Fibroblast of lung (primary cell): ENCODE measurements around the gene FAM78A. TPM values are rescaled to one million over a fixed set of nuclear protein-coding genes. Genes with fewer than 3 reads are reported as not detected.
"Not testable (repeated sequence)": the region's sequence is repeated elsewhere in the genome, so short reads cannot be mapped to it uniquely, and the experiment has no call there.

ENCODE experiments used
- DNase-seq, 2 donors: peaks; one replicate each; pipeline versions ENCODE4 v3.0.0 to v3.0.0-alpha.2; 2010; ENCODE audit warnings: low read depth in 2 of 2
- H2AFZ ChIP-seq: 2 replicates; pipeline ENCODE4 v1.5.1; 2012; ENCODE audit warnings: low read length, control low read depth, inconsistent platforms
- H3K27ac ChIP-seq: 2 replicates; pipeline ENCODE4 v1.5.1; 2011; ENCODE audit warnings: low read length, control low read depth; ENCODE audit not compliant: insufficient read depth
- H3K27me3 ChIP-seq: 2 replicates; pipeline ENCODE4 v1.5.1; 2011; ENCODE audit warnings: mild to moderate bottlenecking, low read length; ENCODE audit not compliant: control insufficient read depth, insufficient read depth
- H3K36me3 ChIP-seq: 2 replicates; pipeline ENCODE4 v1.5.1; 2011; ENCODE audit warnings: low read length; ENCODE audit not compliant: control insufficient read depth, insufficient read depth
- H3K4me1 ChIP-seq: 2 replicates; pipeline ENCODE4 v1.5.1; 2011; ENCODE audit warnings: low read length; ENCODE audit not compliant: control insufficient read depth, insufficient read depth; ENCODE audit errors: extremely low read depth
- H3K4me2 ChIP-seq: 2 replicates; pipeline ENCODE4 v1.5.1; 2011; ENCODE audit warnings: low read length, control low read depth; ENCODE audit not compliant: insufficient read depth; ENCODE audit errors: extremely low read depth
- H3K4me3 ChIP-seq, 4 experiments: fragments of 200-600 bp in 1 of 4; sonication (generic) in 1 of 4; replicated peaks in 1 of 4; 2 replicates each; pipeline ENCODE4 v1.5.1; 2011 to 2016; ENCODE audit warnings: low read length in 4 of 4, low read depth in 3 of 4, mild to moderate bottlenecking in 3 of 4, control low read depth in 2 of 4, inconsistent platforms in 1 of 4, mixed read lengths in 1 of 4; ENCODE audit not compliant: insufficient read depth in 1 of 4; ENCODE audit errors: control extremely low read depth in 1 of 4
- H3K79me2 ChIP-seq: 2 replicates; pipeline ENCODE4 v1.5.1; 2012; ENCODE audit warnings: mild to moderate bottlenecking, low read length, inconsistent platforms; ENCODE audit not compliant: control insufficient read depth, insufficient read depth
- H3K9ac ChIP-seq: 2 replicates; pipeline ENCODE4 v1.5.1; 2011; ENCODE audit warnings: mild to moderate bottlenecking, low read length, control low read depth; ENCODE audit not compliant: insufficient read depth
- H3K9me3 ChIP-seq: 2 replicates; pipeline ENCODE4 v1.5.1; 2012; ENCODE audit warnings: low read depth, low read length; ENCODE audit not compliant: control insufficient read depth, insufficient read depth
- H4K20me1 ChIP-seq: 2 replicates; pipeline ENCODE4 v1.5.1; 2011; ENCODE audit warnings: low read length; ENCODE audit not compliant: control insufficient read depth, insufficient read depth; ENCODE audit errors: extremely low read depth
- EZH2 ChIP-seq: IDR thresholded peaks from 2 replicates; pipeline ENCODE4 v1.5.1; 2012; ENCODE audit warnings: low read length, control low read depth, mild to moderate bottlenecking; ENCODE audit errors: missing control alignments
- polyA plus RNA-seq, 2 donors: library from polyadenylated mRNA; depleted of rRNA in 1 of 2; stranded (reverse) in 1 of 2; unstranded in 1 of 2; fragments of >200 nt; gene quantifications; 2 replicates each; pipeline ENCODE4 v1.2.1, GENCODE V29; 2011 to 2012; ENCODE audit warnings: missing spikeins in 1 of 2
- total RNA-seq: library from RNA; depleted of rRNA; stranded (reverse); fragments of >200 nt; gene quantifications from 2 replicates; pipeline ENCODE4 v1.2.1, GENCODE V29; 2014
- TF ChIP-seq, protein P1 (sequence below), 2 donors: IDR thresholded peaks in 1 of 2; conservative IDR thresholded peaks in 1 of 2; 1 replicate in 1 of 2; 2 replicates in 1 of 2; pipeline ENCODE4 v1.5.1; 2011 to 2012; ENCODE audit warnings: low read length in 2 of 2, control low read depth in 1 of 2, inconsistent platforms in 1 of 2, low read depth in 1 of 2, mild to moderate bottlenecking in 1 of 2

FAM78A gene
- total and polyA plus RNA-seq, 2 donors (not counting 1 experiment from before 2014, with no cell fraction given), result 0.26 to 0.33 TPM

DNA sequence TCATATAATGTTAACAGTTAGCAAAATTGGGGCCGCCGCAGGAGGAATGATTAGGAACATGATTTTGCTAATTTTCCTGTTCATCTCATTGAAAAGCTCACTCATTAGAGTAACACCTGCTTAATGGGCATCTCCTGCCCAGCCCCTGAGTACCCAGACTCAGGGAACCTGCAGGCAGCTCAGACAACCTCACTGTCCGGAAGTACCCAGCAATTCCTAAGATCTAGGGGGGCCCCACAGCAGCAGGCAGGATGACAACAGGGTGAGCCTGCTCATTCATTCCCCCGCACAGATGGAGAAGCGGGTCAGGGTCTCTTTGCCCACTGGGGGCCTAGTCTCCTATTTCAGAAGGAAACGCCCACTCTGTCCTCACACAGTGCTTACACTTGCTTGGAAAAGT lies 12.6 kb downstream of the FAM78A start:
- Histone ChIP-seq H3K27ac (no peak overlapping the region), H3K9me3 (no peaks in the 10 kb centered on the region), H3K4me3 (no peak overlapping the region), H3K79me2 (no peaks in the 10 kb centered on the region), H4K20me1 (no peaks in the 10 kb centered on the region), H3K27me3 (no peaks in the 10 kb centered on the region), H2AFZ (no peak overlapping the region), H3K4me2 (no peak overlapping the region), H3K9ac (no peak overlapping the region), H3K4me1 (no peaks in the 10 kb centered on the region), H3K36me3 (no peaks in the 10 kb centered on the region)
- no peak for DNase-seq
- TF ChIP-seq, protein P1, sequence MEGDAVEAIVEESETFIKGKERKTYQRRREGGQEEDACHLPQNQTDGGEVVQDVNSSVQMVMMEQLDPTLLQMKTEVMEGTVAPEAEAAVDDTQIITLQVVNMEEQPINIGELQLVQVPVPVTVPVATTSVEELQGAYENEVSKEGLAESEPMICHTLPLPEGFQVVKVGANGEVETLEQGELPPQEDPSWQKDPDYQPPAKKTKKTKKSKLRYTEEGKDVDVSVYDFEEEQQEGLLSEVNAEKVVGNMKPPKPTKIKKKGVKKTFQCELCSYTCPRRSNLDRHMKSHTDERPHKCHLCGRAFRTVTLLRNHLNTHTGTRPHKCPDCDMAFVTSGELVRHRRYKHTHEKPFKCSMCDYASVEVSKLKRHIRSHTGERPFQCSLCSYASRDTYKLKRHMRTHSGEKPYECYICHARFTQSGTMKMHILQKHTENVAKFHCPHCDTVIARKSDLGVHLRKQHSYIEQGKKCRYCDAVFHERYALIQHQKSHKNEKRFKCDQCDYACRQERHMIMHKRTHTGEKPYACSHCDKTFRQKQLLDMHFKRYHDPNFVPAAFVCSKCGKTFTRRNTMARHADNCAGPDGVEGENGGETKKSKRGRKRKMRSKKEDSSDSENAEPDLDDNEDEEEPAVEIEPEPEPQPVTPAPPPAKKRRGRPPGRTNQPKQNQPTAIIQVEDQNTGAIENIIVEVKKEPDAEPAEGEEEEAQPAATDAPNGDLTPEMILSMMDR (conservative IDR thresholded peaks at IDR 0.05 in 1 of 2, IDR thresholded peaks at IDR 0.05 in 1 of 2; ENCODE audit: low read depth in 1 of 2, low read length in 2 of 2), result no peak
- no peak for TF ChIP-seq EZH2

DNA sequence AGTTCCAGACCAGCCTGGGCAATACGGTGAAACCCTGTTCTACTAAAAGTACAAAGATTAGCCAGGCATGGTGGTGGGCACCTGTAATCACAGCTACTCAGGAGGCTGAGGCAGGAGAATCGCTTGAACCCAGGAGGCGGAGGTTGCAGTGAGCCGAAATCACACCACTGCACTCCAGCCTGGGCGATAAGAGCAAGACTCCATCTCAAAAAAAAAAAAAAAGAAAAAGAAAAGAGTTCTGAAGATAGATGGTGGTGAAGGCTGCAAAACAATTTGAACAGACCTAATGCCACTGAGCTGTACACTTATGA lies 13.3 kb downstream of the FAM78A start:
- not testable (repeated sequence) for H3K9ac ChIP-seq, H3K4me2 ChIP-seq, H3K79me2 ChIP-seq, H3K4me1 ChIP-seq, H3K27me3 ChIP-seq, H3K36me3 ChIP-seq, H4K20me1 ChIP-seq, H3K4me3 ChIP-seq, H2AFZ ChIP-seq, H3K9me3 ChIP-seq, H3K27ac ChIP-seq, DNase-seq

DNA sequence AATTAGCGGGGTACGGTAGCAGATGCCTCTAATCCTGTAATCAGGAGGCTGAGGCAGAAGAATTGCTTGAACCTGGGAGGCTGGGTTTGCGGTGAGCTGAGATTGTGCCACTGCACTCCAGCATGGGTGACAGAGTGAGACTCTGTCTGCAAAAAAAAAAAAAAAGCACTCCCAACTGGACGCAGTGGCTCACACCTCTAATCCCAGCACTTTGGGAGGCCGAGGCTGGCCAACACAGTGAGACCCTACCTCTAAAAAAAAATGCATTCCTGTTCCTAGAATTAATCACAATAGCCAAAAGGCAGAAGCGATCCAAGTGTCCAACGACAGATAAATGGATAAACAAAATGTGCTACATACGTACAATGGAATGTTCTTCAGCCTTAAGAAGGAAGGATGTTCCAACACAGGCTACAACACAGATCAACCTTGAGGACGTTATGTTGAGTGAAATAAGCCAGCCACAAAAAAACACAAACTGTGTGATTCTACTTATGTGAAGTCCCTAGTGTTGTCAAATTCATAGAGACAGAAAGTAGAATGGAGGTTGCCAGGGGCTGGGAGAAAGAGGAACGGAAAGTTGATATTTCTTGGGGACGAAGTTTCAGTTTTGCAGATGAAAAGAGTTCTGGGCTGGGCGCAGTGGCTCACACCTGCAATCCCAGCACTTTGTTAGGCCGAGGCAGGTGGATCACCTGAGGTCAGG lies 13.8 kb downstream of the FAM78A start:
- Histone ChIP-seq H3K79me2 (no peaks in the 10 kb centered on the region), H3K4me2 (no peak overlapping the region), H3K27ac (no peak overlapping the region), H3K4me3 (no peak overlapping the region), H2AFZ (no peak overlapping the region), H3K27me3 (no peaks in the 10 kb centered on the region), H3K9me3 (no peaks in the 10 kb centered on the region), H3K9ac (no peak overlapping the region), H3K36me3 (no peaks in the 10 kb centered on the region), H4K20me1 (no peaks in the 10 kb centered on the region), H3K4me1 (no peaks in the 10 kb centered on the region)
- TF ChIP-seq EZH2, result no peak
- TF ChIP-seq, protein P1 (conservative IDR thresholded peaks at IDR 0.05 in 1 of 2, IDR thresholded peaks at IDR 0.05 in 1 of 2; ENCODE audit: low read depth in 1 of 2, low read length in 2 of 2), result no peak
- no peak for DNase-seq
